ENCODE data around the gene LLGL1. TPM values are rescaled to one million over a fixed set of nuclear protein-coding genes. Genes with fewer than 3 reads are reported as not detected.

LLGL1 gene
- total and polyA plus RNA-seq, 10 of the 15 experiments (the other 5 are each of a cell fraction or from before 2014, with no cell fraction given), result 0.02 to 9.2 (median 2.5) TPM

GRCh38 chr17:18225121-18225641 lies at the start of gene LLGL1 (continued):
- TF ChIP-seq RB1 (IDR thresholded peaks at IDR 0.05; ENCODE audit: borderline replicate concordance), result no peak
- TF ChIP-seq STAT3 (IDR thresholded peaks at IDR 0.05; ENCODE audit: low read depth, low read length), result no peak
- TF ChIP-seq MEF2A (IDR thresholded peaks at IDR 0.05; ENCODE audit: insufficient read depth, low read depth, low read length), result no peak
- no peak for TF ChIP-seq ZNF592 (IDR thresholded peaks at IDR 0.05)
- no peak for TF ChIP-seq ETV6 (conservative IDR thresholded peaks at IDR 0.05 in 1 of 2, IDR thresholded peaks at IDR 0.05 in 1 of 2; ENCODE audit: borderline replicate concordance in 1 of 2, low read depth in 1 of 2)
- no peak for TF ChIP-seq MYB (IDR thresholded peaks at IDR 0.05; ENCODE audit: borderline replicate concordance, low read depth, low read length)
- TF ChIP-seq ZNF24 (IDR thresholded peaks at IDR 0.05), result no peak
- TF ChIP-seq ESRRA (IDR thresholded peaks at IDR 0.05; ENCODE audit: low read length), result no peak
- no peak for TF ChIP-seq USF1 (IDR thresholded peaks at IDR 0.05; ENCODE audit: borderline replicate concordance, extremely low read length, insufficient read depth, low read depth, low read length)
- no peak for TF ChIP-seq TAF1 (IDR thresholded peaks at IDR 0.05; ENCODE audit: borderline replicate concordance, low read depth, low read length)
- no peak for TF ChIP-seq EZH2 (IDR thresholded peaks at IDR 0.05; ENCODE audit: borderline replicate concordance, control insufficient read depth, low read depth, low read length)
- peak; percentile 76; the same call in 1 of the 2 replicates for TF ChIP-seq NFYB (IDR thresholded peaks at IDR 0.05; ENCODE audit: insufficient read depth, low read depth, low read length)
- TF ChIP-seq CBX3 (IDR thresholded peaks at IDR 0.05; ENCODE audit: borderline replicate concordance, low read depth), result no peak
- no peak for TF ChIP-seq KAT2A (conservative IDR thresholded peaks at IDR 0.05; ENCODE audit: control insufficient read depth, low read depth, low read length)
- no peak for TF ChIP-seq ATF7 (IDR thresholded peaks at IDR 0.05; ENCODE audit: low read depth)
- TF ChIP-seq IRF3 (IDR thresholded peaks at IDR 0.05), result 0 out of 2 replicates have a peak, but pooled peaks have one; percentile 44
- peak; percentile 85 for TF ChIP-seq SIX5 (IDR thresholded peaks at IDR 0.05; ENCODE audit: low read depth, low read length, severe bottlenecking)
- TF ChIP-seq TCF12 (IDR thresholded peaks at IDR 0.05; ENCODE audit: low read depth, low read length), result no peak
- peak; percentile 57; the same call in 1 of the 2 replicates for TF ChIP-seq CREM (IDR thresholded peaks at IDR 0.05; ENCODE audit: low read depth)
- TF ChIP-seq JUND (IDR thresholded peaks at IDR 0.05; ENCODE audit: low read depth, low read length), result no peak
- TF ChIP-seq ZZZ3 (IDR thresholded peaks at IDR 0.05; ENCODE audit: control insufficient read depth, insufficient read length, low read depth), result no peak
- TF ChIP-seq SMAD1 (IDR thresholded peaks at IDR 0.05; ENCODE audit: low read depth, partially characterized antibody), result no peak
- TF ChIP-seq SRF (IDR thresholded peaks at IDR 0.05; ENCODE audit: low read depth in 2 of 2, low read length in 2 of 2), result no peak
- peak; percentile 8 for TF ChIP-seq FOS (IDR thresholded peaks at IDR 0.05; ENCODE audit: borderline replicate concordance, extremely low read depth, insufficient read length)
- no peak for TF ChIP-seq KDM1A (IDR thresholded peaks at IDR 0.05; ENCODE audit: borderline replicate concordance)

All from GM12878 (cell line).